GM23248 (cell line): Measurements from ENCODE around the gene WASF3. TPM values are rescaled to one million over a fixed set of nuclear protein-coding genes. Genes with fewer than 3 reads are reported as not detected.

Experiments used
- DNase-seq: peaks from one replicate; pipeline ENCODE4 v3.0.0-alpha.2; 2015
- H2AFZ ChIP-seq: fragments of 200-600 bp; sonication (generic); 2 replicates; pipeline ENCODE4 v1.6.1; 2016; ENCODE audit warnings: antibody characterized with exemption
- H3F3A ChIP-seq: fragments of 200-600 bp; sonication (generic); 2 replicates; pipeline ENCODE4 v1.6.1; 2016; ENCODE audit warnings: mild to moderate bottlenecking, antibody characterized with exemption, mixed run types; ENCODE audit not compliant: insufficient read depth
- H3K27ac ChIP-seq: fragments of 200-600 bp; sonication (generic); 2 replicates; pipeline ENCODE4 v1.5.1; 2016; ENCODE audit warnings: mild to moderate bottlenecking
- H3K27me3 ChIP-seq: fragments of 200-600 bp; sonication (generic); replicated peaks from 2 replicates; pipeline ENCODE4 v1.6.1; 2016; ENCODE audit warnings: mild to moderate bottlenecking; ENCODE audit not compliant: insufficient read depth
- H3K36me3 ChIP-seq: fragments of 200-600 bp; sonication (generic); 2 replicates; pipeline ENCODE4 v1.6.1; 2016; ENCODE audit warnings: low read depth, mild to moderate bottlenecking
- H3K4me1 ChIP-seq: fragments of 200-600 bp; sonication (generic); 2 replicates; pipeline ENCODE4 v1.6.1; 2016; ENCODE audit warnings: mild to moderate bottlenecking; ENCODE audit not compliant: insufficient read depth
- H3K4me2 ChIP-seq: fragments of 200-600 bp; sonication (generic); one replicate; pipeline ENCODE4 v1.6.1; 2016; ENCODE audit warnings: mild to moderate bottlenecking; ENCODE audit not compliant: unreplicated experiment
- H3K4me3 ChIP-seq: fragments of 200-600 bp; sonication (generic); 2 replicates; pipeline ENCODE4 v1.5.1; 2016; ENCODE audit warnings: mild to moderate bottlenecking
- H3K79me2 ChIP-seq: fragments of 200-600 bp; sonication (generic); 2 replicates; pipeline ENCODE4 v1.6.1; 2016; ENCODE audit warnings: mild to moderate bottlenecking; ENCODE audit not compliant: insufficient read depth
- H3K9ac ChIP-seq: fragments of 200-600 bp; sonication (generic); 2 replicates; pipeline ENCODE4 v1.6.1; 2016; ENCODE audit warnings: mild to moderate bottlenecking
- H3K9me2 ChIP-seq: fragments of 200-600 bp; sonication (generic); 2 replicates; pipeline ENCODE4 v1.6.1; 2016; ENCODE audit warnings: mixed run types, mild to moderate bottlenecking, moderate library complexity; ENCODE audit not compliant: insufficient read depth
- H3K9me3 ChIP-seq: fragments of 200-600 bp; sonication (generic); one replicate; pipeline ENCODE4 v1.6.1; 2017; ENCODE audit warnings: low read depth
- H4K20me1 ChIP-seq: fragments of 200-600 bp; sonication (generic); 2 replicates; pipeline ENCODE4 v1.6.0; 2016; ENCODE audit not compliant: insufficient read depth
- EZH2 ChIP-seq: fragments of 200-600 bp; sonication (generic); IDR thresholded peaks from 2 replicates; pipeline ENCODE4 v1.6.1; 2018; ENCODE audit warnings: antibody characterized with exemption, mild to moderate bottlenecking; ENCODE audit not compliant: insufficient read depth, poor library complexity, severe bottlenecking
- EZH2phosphoT487 ChIP-seq: fragments of 200-600 bp; sonication (generic); IDR thresholded peaks from 2 replicates; pipeline ENCODE4 v1.6.1; 2018; ENCODE audit warnings: antibody characterized with exemption, moderate library complexity, mild to moderate bottlenecking, low read depth; ENCODE audit not compliant: insufficient read depth
- WGBS, 2 experiments: methylation state at CpG; one replicate each; pipeline ENCODE4 v1.1.6; 2015 to 2017; ENCODE audit warnings: low lambda C conversion rate in 2 of 2, low coverage in 1 of 2; ENCODE audit errors: missing lambda C conversion rate in 2 of 2; 5-methylcytosine and 5-hydroxymethylcytosine counted together
- in situ Hi-C: fragments of 300-500 bp; cut with MboI; formaldehyde crosslinking; loops from 2 replicates; pipeline ENCODE4 v1.15.0; 2020
- polyA plus RNA-seq: library from polyadenylated mRNA; unstranded; fragments of >200 nt; fragmentation: Nextera tagmentation; extraction: Ambion mirVana; gene quantifications from 2 replicates; pipeline ENCODE4 v1.2.1, GENCODE V29; 2016
- total RNA-seq: library from RNA; depleted of rRNA; stranded (reverse); fragments of >200 nt; shearing (Covaris generic); gene quantifications from 2 replicates; pipeline ENCODE4 v1.2.3, GENCODE V29; 2014

WASF3 gene
- total and polyA plus RNA-seq, 2 experiments from 2014 or later: 14.7 to 19.9 TPM

- H3K27ac ChIP-seq: no peak overlapping the region
- H3K9me3 ChIP-seq: no peaks in the 10 kb centered on the region
- no peak overlapping the region for H3K4me3 ChIP-seq
- no peaks in the 10 kb centered on the region for H3K36me3 ChIP-seq
- peaks cover 87% of the 10 kb centered on the region for H3K79me2 ChIP-seq
- TF ChIP-seq EZH2phosphoT487 (no peak), EZH2 (no peak)
- no peak overlapping the region for H3K9ac ChIP-seq
- no peak for DNase-seq
- no peaks in the 10 kb centered on the region for H4K20me1 ChIP-seq
- no peak overlapping the region for H2AFZ ChIP-seq
- H3K4me2 ChIP-seq: no peak overlapping the region
- H3K9me2 ChIP-seq: no peaks in the 10 kb centered on the region
- peaks cover 35% of the 10 kb centered on the region for H3K4me1 ChIP-seq
- in situ Hi-C loops: no loop called here
- no peaks in the 10 kb centered on the region for H3K27me3 ChIP-seq
- WGBS, 2 experiments: 95 to 100% methylated on average over 1 of the region's 1 CpG
- H3F3A ChIP-seq: peaks cover 35% of the 10 kb centered on the region
These were observed 41.9 kb downstream of the WASF3 start for GRCh38 chr13:26599403-26599802.

GRCh38 chr13:26599860-26600259, 42.4 kb downstream of the WASF3 start:
- Histone ChIP-seq H3F3A (peaks cover 35% of the 10 kb centered on the region), H2AFZ (no peak overlapping the region), H3K4me1 (peaks cover 40% of the 10 kb centered on the region), H3K9me2 (no peaks in the 10 kb centered on the region), H3K27me3 (no peaks in the 10 kb centered on the region), H3K4me3 (no peak overlapping the region), H4K20me1 (no peaks in the 10 kb centered on the region), H3K36me3 (no peaks in the 10 kb centered on the region), H3K9ac (no peak overlapping the region), H3K27ac (peak overlapping the region; percentile 46), H3K4me2 (peak overlapping the region; percentile 60), H3K9me3 (no peaks in the 10 kb centered on the region), H3K79me2 (peaks cover 87% of the 10 kb centered on the region)
- WGBS, 2 experiments: 50 to 58% methylated on average over 1 of the region's 1 CpG
- no peak for TF ChIP-seq EZH2
- no peak for DNase-seq
- in situ Hi-C loops: no loop called here

DNA sequence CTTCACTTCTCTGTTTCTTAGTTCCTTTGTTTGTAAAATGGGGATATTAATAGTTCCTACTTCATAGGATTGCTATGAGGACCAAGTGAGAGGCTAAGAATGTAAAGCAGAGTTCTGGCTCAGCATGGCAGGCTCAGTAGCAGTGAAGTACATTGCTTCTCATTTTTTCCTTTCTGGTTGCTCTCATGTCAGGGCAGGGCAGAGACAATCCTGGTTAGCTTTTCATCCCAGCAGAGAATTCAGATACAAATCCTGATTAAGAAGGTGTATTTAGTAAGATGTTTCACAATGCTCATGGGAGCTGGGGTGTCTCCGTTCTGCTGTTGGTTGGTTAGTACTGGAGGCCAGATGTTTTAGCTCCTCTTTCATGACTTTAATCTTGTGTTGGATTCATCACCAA, 42.9 kb downstream of the WASF3 start:
- Histone ChIP-seq H3K79me2 (peaks cover 87% of the 10 kb centered on the region), H3K9ac (no peak overlapping the region), H3F3A (peaks cover 35% of the 10 kb centered on the region), H3K27me3 (no peaks in the 10 kb centered on the region), H2AFZ (no peak overlapping the region), H3K4me1 (peaks cover 44% of the 10 kb centered on the region), H3K4me3 (peak overlapping the region; percentile 24; the same call in 1 of the 2 replicates), H3K9me2 (no peaks in the 10 kb centered on the region), H3K27ac (peak overlapping the region; percentile 46), H3K36me3 (no peaks in the 10 kb centered on the region), H4K20me1 (no peaks in the 10 kb centered on the region), H3K9me3 (no peaks in the 10 kb centered on the region), H3K4me2 (peak overlapping the region; percentile 60)
- peak; percentile 77 for DNase-seq
- in situ Hi-C loops: no loop called here
- TF ChIP-seq EZH2 (no peak), EZH2phosphoT487 (no peak)
- 4 to 6% methylated on average over 1 of the region's 1 CpG for WGBS, 2 experiments

DNA sequence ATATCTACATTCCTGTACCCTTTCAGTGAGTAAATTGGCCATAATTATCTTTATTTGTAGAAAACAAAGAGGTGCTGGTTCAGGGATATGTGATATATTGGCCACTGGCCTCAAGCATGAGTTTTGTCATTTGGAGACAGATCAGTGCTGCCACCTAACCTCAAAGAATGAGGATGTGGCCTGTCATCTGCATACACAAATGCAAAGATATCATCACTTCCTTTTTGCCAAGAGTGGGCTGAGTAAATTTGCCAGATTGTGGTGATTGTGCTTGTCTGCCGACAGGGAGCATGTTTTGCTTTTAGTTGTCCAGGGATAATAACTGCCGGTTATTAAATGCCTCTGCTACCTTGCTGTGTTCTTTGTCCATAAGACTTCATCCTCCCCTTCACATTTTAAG, 44.2 kb downstream of the WASF3 start:
- Histone ChIP-seq H3K79me2 (peaks cover 87% of the 10 kb centered on the region), H3K4me2 (peak overlapping the region; percentile 60), H3K4me1 (peaks cover 46% of the 10 kb centered on the region), H3K36me3 (no peaks in the 10 kb centered on the region), H3K9me3 (no peaks in the 10 kb centered on the region), H3F3A (peaks cover 35% of the 10 kb centered on the region), H3K9me2 (no peaks in the 10 kb centered on the region), H3K27ac (peak overlapping the region; percentile 46), H3K27me3 (no peaks in the 10 kb centered on the region), H4K20me1 (no peaks in the 10 kb centered on the region), H3K4me3 (no peak overlapping the region), H3K9ac (no peak overlapping the region), H2AFZ (no peak overlapping the region)
- in situ Hi-C loops: no loop called here
- DNase-seq: peak; percentile 69
- TF ChIP-seq EZH2 (no peak), EZH2phosphoT487 (0 out of 2 replicates have a peak, but pooled peaks have one; percentile 55)
- WGBS, 2 experiments: 4 to 6% methylated on average over 2 of the region's 2 CpGs

DNA sequence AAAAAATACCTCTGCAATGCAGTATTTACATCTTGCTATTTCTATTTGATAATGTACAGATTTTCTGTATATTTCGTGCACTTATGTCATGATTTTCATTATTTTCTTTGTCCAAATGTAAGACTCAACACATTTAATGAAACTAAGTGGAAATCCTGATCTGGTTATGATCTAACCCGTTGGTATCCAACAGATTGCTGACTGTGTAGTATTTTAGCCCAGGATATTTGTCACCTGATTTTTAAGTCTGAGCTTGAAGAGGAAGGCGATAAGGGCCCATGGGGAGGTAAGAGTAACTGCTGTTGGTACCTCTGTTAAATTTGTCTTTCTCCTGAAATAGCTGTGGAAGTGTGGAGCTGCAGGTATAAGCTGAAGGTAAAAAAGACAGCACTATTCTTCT, 45.3 kb downstream of the WASF3 start:
- Histone ChIP-seq H3K27me3 (no peaks in the 10 kb centered on the region), H3K36me3 (no peaks in the 10 kb centered on the region), H4K20me1 (no peaks in the 10 kb centered on the region), H3K79me2 (peaks cover 87% of the 10 kb centered on the region), H2AFZ (no peak overlapping the region), H3K27ac (no peak overlapping the region), H3K9me2 (no peaks in the 10 kb centered on the region), H3K4me2 (no peak overlapping the region), H3K4me1 (peaks cover 46% of the 10 kb centered on the region), H3K4me3 (no peak overlapping the region), H3F3A (peaks cover 35% of the 10 kb centered on the region), H3K9me3 (no peaks in the 10 kb centered on the region), H3K9ac (no peak overlapping the region)
- 94 to 96% methylated on average over 3 of the region's 3 CpGs for WGBS, 2 experiments
- in situ Hi-C loops: no loop called here
- no peak for DNase-seq
- TF ChIP-seq EZH2 (no peak), EZH2phosphoT487 (no peak)
